ENCODE results near the gene DDX10.
A peak's percentile ranks its signal among the peaks of the same experiment; 100 is the strongest.
"Not testable (repeated sequence)": the region's sequence is repeated elsewhere in the genome, so short reads cannot be mapped to it uniquely, and the experiment has no call there.

Gene DDX10

GRCh38 chr11:108724974-108725689, 60.3 kb downstream of the DDX10 start:
- FAIRE-seq: no peak

GRCh38 chr11:108726077-108726800, 61.4 kb downstream of the DDX10 start:
- FAIRE-seq: no peak

GRCh38 chr11:108727665-108728064, 62.8 kb downstream of the DDX10 start:
- FAIRE-seq: peak; percentile 9

- no peak for FAIRE-seq
These were observed 64.5 kb downstream of the DDX10 start for GRCh38 chr11:108729227-108729871.

- no peak for FAIRE-seq
These were observed 67.5 kb downstream of the DDX10 start for GRCh38 chr11:108732395-108732794.

GRCh38 chr11:108733479-108734116, 68.7 kb downstream of the DDX10 start:
- no peak for FAIRE-seq

GRCh38 chr11:108734283-108734682, 69.4 kb downstream of the DDX10 start:
- FAIRE-seq: no peak

GRCh38 chr11:108734956-108735559, 70.2 kb downstream of the DDX10 start:
- peak; percentile 14 for FAIRE-seq

GRCh38 chr11:108740132-108740531, 75.3 kb downstream of the DDX10 start:
- not testable (repeated sequence) for FAIRE-seq

GRCh38 chr11:108743851-108744250, 79.0 kb downstream of the DDX10 start:
- FAIRE-seq: no peak

GRCh38 chr11:108748968-108749367, 84.1 kb downstream of the DDX10 start:
- FAIRE-seq: no peak

- FAIRE-seq: no peak
These were observed 86.6 kb downstream of the DDX10 start for GRCh38 chr11:108751444-108751843.

- FAIRE-seq: no peak
These were observed 87.5 kb downstream of the DDX10 start for GRCh38 chr11:108752297-108752751.

GRCh38 chr11:108754901-108755625, 90.2 kb downstream of the DDX10 start:
- no peak for FAIRE-seq

GRCh38 chr11:108757630-108758029, 92.8 kb downstream of the DDX10 start:
- FAIRE-seq: no peak

- no peak for FAIRE-seq
These were observed 93.6 kb downstream of the DDX10 start for GRCh38 chr11:108758458-108758857.

- FAIRE-seq: no peak
These were observed 101.8 kb downstream of the DDX10 start for GRCh38 chr11:108766596-108767173.

GRCh38 chr11:108768370-108768769, 103.5 kb downstream of the DDX10 start:
- FAIRE-seq: no peak

GRCh38 chr11:108768964-108769363, 104.1 kb downstream of the DDX10 start:
- no peak for FAIRE-seq

- no peak for FAIRE-seq
These were observed 109.3 kb downstream of the DDX10 start for GRCh38 chr11:108774037-108774730.

- FAIRE-seq: no peak
These were observed 110.5 kb downstream of the DDX10 start for GRCh38 chr11:108775324-108775723.
